Stimulated activated CD4-positive, alpha-beta T cell treated with anti-CD3 and anti-CD28 coated beads, Interleukin-2, amount 100 ng/mL, for 4 hours (primary cell): ENCODE measurements around the gene ZNF420.

Experiments
- DNase-seq: peaks from one replicate; pipeline ENCODE4 v3.0.0-alpha.2; 2020; ENCODE audit warnings: low read depth

The ZNF420 gene

GRCh38 chr19:37148214-37148613, 70.0 kb downstream of the ZNF420 start:
- no peak for DNase-seq

- no peak for DNase-seq
Measured at GRCh38 chr19:37160153-37160552, 81.9 kb downstream of the ZNF420 start.

GRCh38 chr19:37165635-37166034, 87.4 kb downstream of the ZNF420 start:
- no peak for DNase-seq

- peak; percentile 86 for DNase-seq
Measured at GRCh38 chr19:37172368-37173366, 94.4 kb downstream of the ZNF420 start, which contains the start of gene ZNF585A. Gene ZNF585A (minus strand): TSS chr19:37172695. CDS start chr19:37169910, 2,785 bp downstream.
